Gastrocnemius medialis (tissue), 4 donors: ENCODE data around the gene NRDC.

Source experiments
- CTCF ChIP-seq, 5 experiments: fragments of 450-650 bp in 3 of 5; fragments of 200-600 bp in 2 of 5; sonication (generic) in 2 of 5; IDR thresholded peaks in 4 of 5; conservative IDR thresholded peaks in 1 of 5; 1 replicate in 4 of 5; 2 replicates in 1 of 5; pipeline ENCODE4 v1.5.1; 2016 to 2019; ENCODE audit warnings: antibody characterized with exemption in 5 of 5, mild to moderate bottlenecking in 3 of 5, moderate library complexity in 3 of 5
- POLR2A ChIP-seq, 2 donors: fragments of 450-650 bp; IDR thresholded peaks; one replicate each; pipeline ENCODE4 v1.6.1; 2017; ENCODE audit warnings: antibody characterized with exemption in 2 of 2, mild to moderate bottlenecking in 2 of 2, moderate library complexity in 2 of 2

DNA sequence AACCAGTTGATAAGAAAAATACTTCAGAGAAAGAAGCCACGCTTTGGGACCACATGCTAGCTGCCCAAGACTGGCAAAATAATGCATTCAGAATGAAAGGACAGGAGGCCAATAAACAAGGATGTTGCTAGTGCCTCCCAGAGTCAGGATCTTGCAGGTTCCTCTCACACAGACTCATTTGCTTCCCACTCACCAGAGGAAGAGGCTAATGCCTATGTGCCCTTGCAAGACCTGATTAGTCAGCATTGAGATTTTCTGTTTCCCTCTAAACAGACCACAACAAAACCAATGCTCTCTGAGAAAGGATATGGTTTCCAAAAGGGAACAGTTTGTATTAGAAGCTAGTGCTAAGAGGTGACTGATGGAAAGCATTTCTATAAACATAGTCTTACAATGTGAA is 85.7 kb downstream of the NRDC start:
- no peak for TF ChIP-seq POLR2A (IDR thresholded peaks at IDR 0.05)
- TF ChIP-seq CTCF (IDR thresholded peaks at IDR 0.05 in 4 of 5, conservative IDR thresholded peaks at IDR 0.05 in 1 of 5) = no peak
